MM.1S (cell line): ENCODE data around the gene ACBD6.

Source experiments
- EZH2 ChIP-seq: fragments of 300-600 bp; sonication (generic); optimal IDR thresholded peaks from 2 replicates; pipeline ENCODE3; 2017; ENCODE audit warnings: low read depth, mild to moderate bottlenecking, antibody characterized with exemption, low read length, mixed read lengths
- TF ChIP-seq, protein P1 (sequence below): fragments of 300-600 bp; sonication (generic); IDR thresholded peaks from 2 replicates; pipeline ENCODE4 v1.5.1; 2016; ENCODE audit warnings: antibody characterized with exemption, low read length, mixed read lengths

DNA sequence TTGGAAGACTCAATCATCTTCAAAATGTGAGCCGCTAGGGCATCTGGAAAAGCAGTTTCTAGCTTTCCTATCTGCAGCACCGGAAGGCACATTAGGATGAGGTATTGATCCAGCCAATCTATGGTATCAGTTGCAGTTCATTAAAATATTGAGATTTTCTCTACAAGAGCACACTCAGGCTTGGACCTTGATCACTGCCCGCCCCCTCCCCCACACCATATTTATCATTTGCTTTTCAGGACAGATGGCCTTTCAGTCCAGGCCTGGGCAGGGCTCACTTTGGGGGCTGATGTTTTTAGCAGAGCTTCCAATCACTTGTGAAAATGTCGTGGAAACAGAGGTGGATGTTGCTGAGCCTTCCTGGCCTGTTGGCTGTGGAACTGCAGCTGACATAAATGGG, 254.8 kb downstream of the ACBD6 start:
- TF ChIP-seq, protein P1, sequence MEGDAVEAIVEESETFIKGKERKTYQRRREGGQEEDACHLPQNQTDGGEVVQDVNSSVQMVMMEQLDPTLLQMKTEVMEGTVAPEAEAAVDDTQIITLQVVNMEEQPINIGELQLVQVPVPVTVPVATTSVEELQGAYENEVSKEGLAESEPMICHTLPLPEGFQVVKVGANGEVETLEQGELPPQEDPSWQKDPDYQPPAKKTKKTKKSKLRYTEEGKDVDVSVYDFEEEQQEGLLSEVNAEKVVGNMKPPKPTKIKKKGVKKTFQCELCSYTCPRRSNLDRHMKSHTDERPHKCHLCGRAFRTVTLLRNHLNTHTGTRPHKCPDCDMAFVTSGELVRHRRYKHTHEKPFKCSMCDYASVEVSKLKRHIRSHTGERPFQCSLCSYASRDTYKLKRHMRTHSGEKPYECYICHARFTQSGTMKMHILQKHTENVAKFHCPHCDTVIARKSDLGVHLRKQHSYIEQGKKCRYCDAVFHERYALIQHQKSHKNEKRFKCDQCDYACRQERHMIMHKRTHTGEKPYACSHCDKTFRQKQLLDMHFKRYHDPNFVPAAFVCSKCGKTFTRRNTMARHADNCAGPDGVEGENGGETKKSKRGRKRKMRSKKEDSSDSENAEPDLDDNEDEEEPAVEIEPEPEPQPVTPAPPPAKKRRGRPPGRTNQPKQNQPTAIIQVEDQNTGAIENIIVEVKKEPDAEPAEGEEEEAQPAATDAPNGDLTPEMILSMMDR, result no peak
- no peak for TF ChIP-seq EZH2
